Measurements from ENCODE around the gene MMD2.

MMD2 gene

DNA sequence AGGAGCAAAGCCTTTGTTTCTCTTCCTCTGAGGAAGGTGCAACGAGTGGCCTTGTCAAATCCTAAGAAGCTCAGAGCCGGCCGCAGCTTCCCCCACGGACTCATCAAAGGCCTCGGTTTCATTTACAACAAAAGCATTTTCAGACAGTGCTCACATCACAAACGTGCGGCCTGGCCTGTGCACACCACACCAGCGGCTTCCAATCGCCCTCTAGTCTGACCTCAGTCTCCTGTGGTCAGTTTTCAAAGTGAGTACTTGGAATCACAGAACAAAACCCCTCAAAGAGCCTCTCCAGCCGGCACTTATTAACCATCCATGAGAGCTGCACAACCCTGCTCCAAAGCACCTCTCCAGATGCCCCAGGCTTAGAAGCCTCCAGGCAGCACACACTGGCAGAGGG lies 78.8 kb downstream of the MMD2 start:
- Mint-ChIP-seq H3K4me1 (peaks cover 19% of the 10 kb centered on the region), H3K27ac (peak overlapping the region in 2 of 3 experiments; percentile 38 to 40), H3K4me3 (peak overlapping the region; percentile 53 to 79 (median 65))

DNA sequence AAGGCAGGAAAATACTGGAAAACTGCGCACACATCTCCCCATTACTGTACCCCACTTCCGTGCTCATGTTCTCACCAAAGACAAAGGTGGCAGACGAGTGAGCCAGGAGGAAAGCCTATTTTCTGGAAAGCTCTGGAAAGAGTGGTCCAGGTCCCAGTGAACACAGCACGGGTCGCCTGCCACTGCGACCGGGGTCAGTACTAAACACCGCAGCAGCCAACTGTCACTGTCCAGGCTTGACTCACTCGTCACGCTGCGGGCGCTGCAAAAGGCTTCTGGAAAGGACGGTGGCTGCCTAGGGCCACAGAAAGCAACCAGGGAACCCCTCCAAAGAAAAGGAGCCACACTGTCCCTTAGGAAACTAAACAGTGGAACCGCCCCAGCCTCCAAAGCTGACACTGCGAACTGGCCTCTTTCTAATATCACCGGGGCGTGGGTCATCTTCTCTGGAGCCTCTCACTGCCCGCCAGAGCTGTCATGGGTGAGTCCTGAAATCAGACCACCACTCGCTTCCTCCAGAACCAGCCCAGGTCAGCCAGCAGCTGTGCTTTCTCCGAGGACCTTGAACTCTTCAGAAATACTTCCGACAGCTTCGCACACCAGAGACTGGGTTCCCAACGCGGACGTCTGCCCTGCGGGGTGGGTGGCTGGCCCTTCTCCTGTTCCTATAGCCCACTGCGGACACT lies 79.4 kb downstream of the MMD2 start:
- no peaks in the 10 kb centered on the region for H3K36me3 Mint-ChIP-seq (ENCODE audit: low read depth)
- H3K9me3 Mint-ChIP-seq = no peaks in the 10 kb centered on the region
- no peak overlapping the region for H3K4me3 Mint-ChIP-seq
- H3K27me3 Mint-ChIP-seq (ENCODE audit: low read depth) = peaks cover 18% of the 10 kb centered on the region
- H3K27ac Mint-ChIP-seq = no peak overlapping the region
- H3K4me1 Mint-ChIP-seq = peaks cover 19% of the 10 kb centered on the region
- TF ChIP-seq, protein P1, sequence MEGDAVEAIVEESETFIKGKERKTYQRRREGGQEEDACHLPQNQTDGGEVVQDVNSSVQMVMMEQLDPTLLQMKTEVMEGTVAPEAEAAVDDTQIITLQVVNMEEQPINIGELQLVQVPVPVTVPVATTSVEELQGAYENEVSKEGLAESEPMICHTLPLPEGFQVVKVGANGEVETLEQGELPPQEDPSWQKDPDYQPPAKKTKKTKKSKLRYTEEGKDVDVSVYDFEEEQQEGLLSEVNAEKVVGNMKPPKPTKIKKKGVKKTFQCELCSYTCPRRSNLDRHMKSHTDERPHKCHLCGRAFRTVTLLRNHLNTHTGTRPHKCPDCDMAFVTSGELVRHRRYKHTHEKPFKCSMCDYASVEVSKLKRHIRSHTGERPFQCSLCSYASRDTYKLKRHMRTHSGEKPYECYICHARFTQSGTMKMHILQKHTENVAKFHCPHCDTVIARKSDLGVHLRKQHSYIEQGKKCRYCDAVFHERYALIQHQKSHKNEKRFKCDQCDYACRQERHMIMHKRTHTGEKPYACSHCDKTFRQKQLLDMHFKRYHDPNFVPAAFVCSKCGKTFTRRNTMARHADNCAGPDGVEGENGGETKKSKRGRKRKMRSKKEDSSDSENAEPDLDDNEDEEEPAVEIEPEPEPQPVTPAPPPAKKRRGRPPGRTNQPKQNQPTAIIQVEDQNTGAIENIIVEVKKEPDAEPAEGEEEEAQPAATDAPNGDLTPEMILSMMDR (IDR thresholded peaks at IDR 0.05; ENCODE audit: unreplicated experiment in 3 of 3) = no peak

More for the DNA sequence above, 78.8 kb downstream of the MMD2 start:
- Mint-ChIP-seq H3K36me3 (ENCODE audit: low read depth) (no peaks in the 10 kb centered on the region), H3K9me3 (no peaks in the 10 kb centered on the region), H3K27me3 (ENCODE audit: low read depth) (peaks cover 18% of the 10 kb centered on the region)
- TF ChIP-seq, protein P1 (IDR thresholded peaks at IDR 0.05; ENCODE audit: unreplicated experiment in 3 of 3) = no peak

DNA sequence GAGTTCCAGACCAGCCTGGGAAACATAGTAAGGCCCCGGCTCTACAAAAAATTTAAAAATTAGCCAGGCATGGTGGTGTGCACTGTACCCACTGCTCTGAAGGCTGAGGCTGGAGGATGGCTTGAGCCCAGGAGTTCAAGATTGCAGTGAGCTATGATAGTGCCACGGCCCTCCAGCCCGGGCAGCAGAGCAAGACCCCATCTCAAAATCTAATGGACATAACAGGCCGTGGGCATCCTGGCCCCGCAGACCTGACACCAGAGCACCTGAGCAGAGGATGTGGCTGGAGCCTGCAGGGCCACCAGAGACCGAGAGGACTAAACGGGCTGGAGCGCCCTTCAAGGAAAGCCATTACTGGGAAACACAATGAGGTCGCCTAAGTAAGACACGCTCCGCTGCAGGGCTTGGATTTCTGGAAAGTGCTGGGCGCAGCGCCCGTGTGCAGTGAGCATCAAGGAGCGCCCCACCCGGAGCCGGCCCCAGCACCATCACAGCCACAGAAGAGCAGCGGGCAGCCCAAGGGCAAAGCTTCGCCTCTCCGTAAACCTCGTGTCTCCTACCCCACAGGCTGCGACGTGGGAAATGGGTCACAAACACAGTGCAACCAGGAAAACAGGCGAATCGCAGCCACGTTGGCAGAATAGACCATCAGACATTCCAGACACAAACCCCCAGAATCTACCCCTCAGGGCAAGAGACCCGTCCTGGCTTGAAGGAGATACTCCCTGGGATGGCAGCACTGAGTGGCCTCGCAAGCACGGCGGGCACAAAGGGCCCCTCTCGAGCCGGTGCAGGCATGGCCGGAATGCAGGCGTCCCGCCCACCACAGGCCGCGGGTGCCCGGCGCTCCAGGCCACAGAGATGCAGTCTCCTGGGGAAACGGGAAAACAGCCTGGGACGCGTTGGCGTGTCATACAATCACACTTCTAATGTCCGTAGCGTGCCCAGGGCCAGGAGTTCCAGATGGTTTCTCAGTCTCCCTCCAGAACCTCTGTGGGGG lies 80.4 kb downstream of the MMD2 start:
- Mint-ChIP-seq H3K27ac (no peak overlapping the region), H3K9me3 (no peaks in the 10 kb centered on the region), H3K4me1 (peaks cover 19% of the 10 kb centered on the region), H3K4me3 (no peak overlapping the region), H3K36me3 (ENCODE audit: low read depth) (no peaks in the 10 kb centered on the region), H3K27me3 (ENCODE audit: low read depth) (peaks cover 18% of the 10 kb centered on the region)
- TF ChIP-seq, protein P1 (IDR thresholded peaks at IDR 0.05; ENCODE audit: unreplicated experiment in 3 of 3) = no peak

DNA sequence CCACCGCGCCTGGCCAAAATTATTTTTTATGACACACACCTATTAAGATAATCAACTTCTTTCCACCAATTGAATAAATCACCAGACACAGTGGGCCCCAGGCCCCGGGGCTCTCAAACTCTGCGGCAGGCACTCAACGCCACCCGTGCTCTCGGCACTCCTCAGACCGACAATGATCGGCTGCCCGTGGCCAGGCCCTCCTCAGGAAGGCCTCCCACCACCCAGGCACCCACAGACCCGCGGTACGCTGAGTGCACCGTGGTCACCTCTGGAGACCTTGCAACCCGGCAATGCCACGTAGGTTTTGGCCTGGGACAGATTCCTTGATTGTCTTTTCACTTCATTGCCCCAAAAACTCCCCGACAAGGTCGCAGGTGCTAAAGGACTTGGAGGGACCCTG lies 82.4 kb downstream of the MMD2 start:
- Mint-ChIP-seq H3K4me3 (no peak overlapping the region), H3K4me1 (peaks cover 7% of the 10 kb centered on the region), H3K9me3 (no peaks in the 10 kb centered on the region), H3K27ac (no peak overlapping the region), H3K27me3 (ENCODE audit: low read depth) (peaks cover 14% of the 10 kb centered on the region), H3K36me3 (ENCODE audit: low read depth) (no peaks in the 10 kb centered on the region)
- TF ChIP-seq, protein P1 (IDR thresholded peaks at IDR 0.05; ENCODE audit: unreplicated experiment in 3 of 3) = no peak

DNA sequence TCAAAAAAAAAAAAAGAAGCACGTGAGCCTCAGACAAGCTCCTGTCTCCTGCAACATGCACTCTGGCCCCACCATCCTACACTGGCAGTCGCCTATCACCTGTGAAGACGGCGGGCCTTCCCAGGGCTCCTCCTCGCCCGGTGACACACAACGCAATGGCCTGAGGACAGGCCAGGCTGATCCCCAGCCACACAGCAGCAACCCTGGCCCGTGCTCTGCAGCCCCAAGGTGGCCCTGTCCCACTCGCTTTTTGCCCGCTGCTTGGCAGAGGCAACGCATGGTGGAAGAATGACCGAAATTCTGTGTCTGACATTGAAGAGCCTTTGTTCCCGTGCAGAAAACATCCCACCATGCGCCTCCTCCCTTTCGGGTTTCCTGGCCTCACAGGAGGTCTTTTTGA lies 83.6 kb downstream of the MMD2 start:
- Mint-ChIP-seq H3K36me3 (ENCODE audit: low read depth) (no peaks in the 10 kb centered on the region), H3K9me3 (no peaks in the 10 kb centered on the region), H3K4me3 (no peak overlapping the region), H3K27me3 (ENCODE audit: low read depth) (peaks cover 11% of the 10 kb centered on the region), H3K4me1 (peaks cover 8% of the 10 kb centered on the region), H3K27ac (no peak overlapping the region)
- TF ChIP-seq, protein P1 (IDR thresholded peaks at IDR 0.05; ENCODE audit: unreplicated experiment in 3 of 3) = no peak

Measured in nephron (organoid).